ENCODE measurements around the gene EMC9. TPM values are rescaled to one million over a fixed set of nuclear protein-coding genes. Genes with fewer than 3 reads are reported as not detected.

The EMC9 gene
- total RNA-seq: 19.5 and 25.0 TPM in 2 replicates

GRCh38 chr14:24141097-24141880 is at the start of gene EMC9:
TSS of gene EMC9 (minus strand) at chr14:24141591. CDS start at chr14:24141304, 287 bp downstream.

GRCh38 chr14:24188251-24189058 is 47.1 kb upstream of the EMC9 start, which contains the start of gene IPO4:
TSS of gene IPO4 (minus strand) at chr14:24188816. CDS start at chr14:24188787, 29 bp downstream.

DNA sequence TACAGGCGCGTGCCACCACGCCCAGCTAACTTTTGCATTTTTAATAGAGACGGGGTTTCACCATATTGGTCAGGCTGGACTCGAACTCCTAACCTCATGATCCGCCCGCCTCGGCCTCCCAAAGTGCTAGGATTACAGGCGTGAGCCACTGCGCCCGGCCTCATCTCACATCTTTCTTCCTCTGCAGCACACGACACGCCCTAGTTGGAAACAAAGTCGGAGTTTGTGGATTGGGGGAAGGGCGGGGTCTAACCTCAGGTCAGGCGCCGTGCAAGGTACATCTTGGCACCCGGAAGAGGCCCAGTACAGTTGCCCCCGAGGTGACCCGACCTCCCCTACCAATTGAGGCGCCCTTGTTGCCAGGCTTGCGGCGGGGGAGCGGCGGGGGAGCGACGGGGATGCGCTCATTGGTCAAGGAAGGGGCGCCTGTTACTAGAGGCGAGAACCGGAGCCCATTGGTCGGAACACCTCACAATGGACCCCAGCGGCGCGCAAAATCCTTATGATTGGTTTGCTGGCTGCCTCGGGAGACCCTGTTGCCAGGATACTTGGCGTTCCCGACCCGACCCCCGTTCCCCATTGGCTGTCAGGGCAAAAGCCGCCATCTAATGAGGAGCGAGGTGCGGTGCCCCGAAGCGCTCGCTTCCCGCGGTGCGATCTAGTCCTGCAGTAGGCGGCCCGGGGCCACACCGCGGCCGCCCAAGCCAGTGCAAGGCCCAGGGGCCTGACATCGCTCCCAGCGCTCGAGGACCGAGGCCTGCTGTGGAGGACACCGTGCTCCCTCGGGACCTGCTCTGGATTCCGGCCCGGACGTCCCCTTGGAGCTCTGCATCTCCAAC is 30.2 kb upstream of the EMC9 start, which contains the start of gene REC8:
REC8 (plus strand) TSS at position 659 of the 839 bp plus-strand sequence. CDS start 473 bp downstream, outside the sequence.

DNA sequence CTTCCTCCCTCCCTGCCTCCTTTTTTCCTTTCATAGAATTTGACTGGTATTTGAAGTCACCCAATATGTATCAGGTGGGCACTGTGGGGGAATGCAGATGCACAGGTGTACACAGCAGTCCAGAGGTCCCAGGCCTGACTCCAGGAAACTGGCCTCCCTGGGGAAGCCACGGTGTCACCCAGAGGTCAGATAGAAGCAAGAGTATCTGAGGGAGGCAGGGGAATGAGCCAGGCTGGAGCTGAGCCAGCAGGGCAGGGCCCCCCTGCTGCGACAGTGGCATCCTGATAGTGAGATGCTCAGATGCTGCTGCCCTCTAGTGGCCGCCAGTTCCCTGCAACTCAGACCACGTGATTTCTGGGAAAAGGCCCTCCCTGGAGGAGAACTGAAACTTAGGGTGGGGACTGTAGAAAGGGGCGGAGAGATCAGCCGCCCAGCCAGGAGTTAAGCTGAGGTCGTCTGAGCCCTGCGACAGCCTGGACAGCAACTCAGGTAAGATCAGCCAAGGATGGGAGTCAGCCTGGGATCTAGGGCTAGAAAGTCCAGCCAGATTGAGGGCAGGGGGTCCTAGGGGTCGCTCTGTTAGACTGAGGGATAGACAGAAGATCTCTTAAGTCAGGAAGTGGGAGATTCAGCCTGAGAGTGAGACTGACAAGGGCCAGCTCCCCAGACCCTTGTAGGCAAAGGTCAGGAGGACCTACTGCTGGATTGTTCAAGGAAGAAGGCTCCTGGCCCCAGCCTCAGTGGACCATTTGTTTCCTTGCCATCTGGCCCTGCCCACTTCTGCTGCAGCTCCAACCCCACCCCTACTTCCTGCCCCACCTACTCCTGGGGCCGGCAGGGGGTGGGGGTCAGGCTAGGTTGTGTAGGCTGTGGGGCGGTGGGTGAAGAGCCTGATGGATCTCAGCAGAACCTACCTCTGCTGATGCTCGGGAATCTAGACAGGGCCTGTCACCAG is 19.7 kb upstream of the EMC9 start, which contains the start of gene IRF9:
IRF9 (plus strand) TSS at position 416 of the 955 bp plus-strand sequence. CDS start 880 bp downstream, outside the sequence.

GRCh38 chr14:24146978-24147760 is 5.8 kb upstream of the EMC9 start, which contains the start of gene RNF31:
TSS of gene RNF31 (plus strand) at chr14:24147498. CDS start at chr14:24147699, 201 bp downstream.

GRCh38 chr14:24146453-24146977 is 5.1 kb upstream of the EMC9 start, which contains the start of gene PSME2:
TSS of gene PSME2 (minus strand) at chr14:24146610. CDS start at chr14:24146581, 29 bp downstream.

DNA sequence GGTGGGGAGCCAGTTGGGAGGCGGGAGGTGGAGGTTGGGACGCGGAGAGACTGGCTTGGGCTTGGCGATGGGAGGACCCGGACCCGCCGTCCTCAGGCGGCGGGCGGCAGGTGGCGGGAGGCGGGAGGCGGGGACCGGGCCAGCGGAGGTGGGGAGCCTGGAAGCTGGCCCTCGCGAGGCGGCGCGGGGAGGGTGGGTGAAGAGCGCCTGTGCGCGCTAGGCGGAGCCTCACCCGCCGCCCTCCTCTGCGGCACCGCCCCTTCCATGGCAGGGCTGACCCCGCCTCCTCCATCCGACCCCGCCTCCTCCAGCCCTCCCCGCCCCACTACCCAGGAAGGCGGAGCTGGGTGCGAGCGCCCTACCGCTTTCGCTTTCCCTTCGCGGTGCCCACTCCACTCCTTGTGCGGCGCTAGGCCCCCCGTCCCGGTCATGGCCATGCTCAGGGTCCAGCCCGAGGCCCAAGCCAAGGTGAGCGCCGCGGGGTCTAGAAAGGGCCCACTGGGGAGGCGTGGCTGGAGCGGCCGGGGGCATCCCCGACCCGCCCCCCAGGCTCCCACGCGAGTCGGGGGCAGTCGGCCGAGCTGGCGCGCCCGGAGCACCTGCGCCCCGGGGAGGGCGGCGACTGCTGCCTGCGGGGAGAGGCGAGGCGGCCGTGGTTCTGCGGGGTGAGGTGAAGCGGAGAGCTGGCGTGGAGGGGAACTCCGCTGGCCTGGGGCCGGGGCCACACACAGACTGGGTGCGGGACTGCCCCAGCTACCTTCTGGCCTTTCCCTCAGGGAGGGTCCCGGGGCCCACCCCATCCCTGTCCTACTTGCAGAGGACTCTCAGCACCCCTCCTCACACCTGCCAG is 5.3 kb downstream of the EMC9 start, which contains the start of gene PSME1:
PSME1 (plus strand) TSS at position 361 of the 850 bp plus-strand sequence; CDS start at position 430, 69 bp downstream.

DNA sequence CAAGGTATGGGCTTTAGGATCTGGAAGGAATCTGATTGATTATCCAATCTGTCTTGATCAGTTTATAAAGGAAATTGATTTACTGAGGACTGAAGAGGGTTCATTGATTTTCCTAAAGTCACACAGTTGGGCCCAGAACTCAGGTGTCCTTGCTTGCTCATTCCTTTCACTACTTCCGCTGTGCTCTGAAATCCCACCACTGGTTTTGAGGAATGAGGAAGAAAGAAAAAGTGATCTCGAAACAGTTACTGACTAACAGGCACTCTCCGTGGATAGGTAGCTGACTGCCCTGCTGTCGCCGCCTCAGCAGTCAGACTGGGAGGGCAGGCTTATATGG is 11.0 kb downstream of the EMC9 start, which contains the start of gene FITM1:
FITM1 (plus strand) TSS at position 280 of the 337 bp plus-strand sequence. CDS start 905 bp downstream, outside the sequence.

GRCh38 chr14:24114532-24115421 is 26.6 kb downstream of the EMC9 start, which contains the start of the genes DCAF11 and NRL:
TSS of gene DCAF11 (plus strand) at chr14:24114777. CDS start at chr14:24115595, 818 bp downstream.
TSS of gene NRL (minus strand) at chr14:24114949. CDS start at chr14:24082848, 32,101 bp downstream.

DNA sequence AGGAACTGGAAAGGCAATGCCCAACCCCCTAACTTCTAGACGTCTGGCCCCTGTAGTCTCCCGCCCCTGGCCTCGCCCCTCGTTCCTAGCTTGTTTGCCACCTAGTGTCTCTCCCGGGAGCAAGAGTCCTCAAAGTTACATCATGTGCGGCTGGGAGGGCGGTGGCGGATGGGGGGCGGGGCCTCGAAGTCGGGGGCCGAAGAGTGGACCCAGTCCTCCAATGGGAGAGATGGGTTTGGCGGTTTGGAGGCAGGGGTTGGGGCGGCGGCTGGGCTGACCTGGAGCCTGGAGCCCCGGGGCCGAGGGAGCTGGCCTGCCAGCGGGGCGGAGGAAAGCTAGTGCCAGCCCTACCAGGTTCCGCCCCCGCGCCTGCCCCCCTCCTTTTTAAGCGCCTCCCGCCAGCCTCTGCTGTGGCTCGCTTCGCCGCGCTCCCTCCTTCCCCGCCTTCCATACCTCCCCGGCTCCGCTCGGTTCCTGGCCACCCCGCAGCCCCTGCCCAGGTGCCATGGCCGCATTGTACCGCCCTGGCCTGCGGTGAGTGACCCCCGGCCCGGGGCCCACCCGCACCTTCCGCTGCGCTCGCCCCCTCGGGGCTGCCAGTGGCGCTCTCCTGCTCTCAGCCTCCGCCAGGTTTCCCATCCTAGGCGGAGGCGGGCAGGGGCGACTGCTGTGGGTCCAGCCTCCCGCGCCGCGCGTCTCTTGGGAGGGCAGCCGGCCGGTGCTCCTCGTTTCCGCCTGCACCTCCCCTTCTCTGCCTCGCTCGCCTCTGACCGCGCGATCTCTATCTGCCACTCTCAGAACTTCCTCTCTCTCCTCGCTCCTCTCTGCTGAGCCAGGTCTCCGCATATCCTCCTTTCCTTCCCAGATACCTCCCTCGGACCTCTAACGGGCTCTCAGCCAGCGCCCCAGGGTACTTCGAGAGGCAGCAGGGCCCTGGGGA is 47.2 kb downstream of the EMC9 start, which contains the start of gene PCK2:
PCK2 (plus strand) TSS at position 411 of the 940 bp plus-strand sequence; CDS start at position 506, 95 bp downstream.

Other genes starting within 250 kb of the EMC9 start
- 42.4 and 56.8 TPM in 2 replicates for gene DHRS4, start 187.8 kb downstream of the EMC9 start, total RNA-seq
- gene DHRS4L2, start 152.7 kb downstream of the EMC9 start, total RNA-seq: 10.0 and 14.7 TPM in 2 replicates
- gene CARMIL3, start 89.6 kb downstream of the EMC9 start, total RNA-seq: 0.07 TPM in 1 of 2 replicates, not detected in the other
- not detected in 2 replicates for gene CPNE6, start 70.0 kb downstream of the EMC9 start, total RNA-seq
- gene PCK2, start 47.3 kb downstream of the EMC9 start, total RNA-seq: 15.0 and 15.2 TPM in 2 replicates
- gene DCAF11, start 26.8 kb downstream of the EMC9 start, total RNA-seq: 37.3 and 48.1 TPM in 2 replicates
- gene NRL, start 26.6 kb downstream of the EMC9 start, total RNA-seq: 0.23 and 1.5 TPM in 2 replicates
- not detected in 2 replicates for gene FITM1, start 10.9 kb downstream of the EMC9 start, total RNA-seq
- 143 and 167 TPM in 2 replicates for gene PSME1, start 5.4 kb downstream of the EMC9 start, total RNA-seq
- 54.1 and 80.0 TPM in 2 replicates for gene PSME2, start 5.0 kb upstream of the EMC9 start, total RNA-seq
- gene RNF31, start 5.9 kb upstream of the EMC9 start, total RNA-seq: 37.5 and 96.2 TPM in 2 replicates
- 10.6 and 14.6 TPM in 2 replicates for gene IRF9, start 19.7 kb upstream of the EMC9 start, total RNA-seq
- 20.7 and 24.2 TPM in 2 replicates for gene REC8, start 30.5 kb upstream of the EMC9 start, total RNA-seq
- 69.6 and 70.8 TPM in 2 replicates for gene IPO4, start 47.2 kb upstream of the EMC9 start, total RNA-seq
- gene TM9SF1, start 53.9 kb upstream of the EMC9 start, total RNA-seq: 46.4 and 51.1 TPM in 2 replicates
- not detected in 2 replicates for gene TSSK4, start 64.1 kb upstream of the EMC9 start, total RNA-seq
- gene CHMP4A, start 71.9 kb upstream of the EMC9 start, total RNA-seq: 60.7 and 77.1 TPM in 2 replicates
- gene MDP1, start 74.5 kb upstream of the EMC9 start, total RNA-seq: 11.5 and 12.0 TPM in 2 replicates
- 243 and 248 TPM in 2 replicates for gene NEDD8, start 90.8 kb upstream of the EMC9 start, total RNA-seq
- gene GMPR2, start 91.3 kb upstream of the EMC9 start, total RNA-seq: 30.3 and 45.9 TPM in 2 replicates
- gene TINF2, start 101.0 kb upstream of the EMC9 start, total RNA-seq: 52.2 and 64.4 TPM in 2 replicates
- gene TGM1, start 121.6 kb upstream of the EMC9 start, total RNA-seq: 229 and 247 TPM in 2 replicates
- gene RABGGTA, start 130.0 kb upstream of the EMC9 start, total RNA-seq: 58.5 and 80.3 TPM in 2 replicates
- gene DHRS1, start 158.2 kb upstream of the EMC9 start, total RNA-seq: 82.6 and 85.4 TPM in 2 replicates
- gene NOP9, start 158.3 kb upstream of the EMC9 start, total RNA-seq: 20.7 and 32.6 TPM in 2 replicates
- gene CIDEB, start 166.4 kb upstream of the EMC9 start, total RNA-seq: 2.2 and 2.7 TPM in 2 replicates
- 55.2 and 59.3 TPM in 2 replicates for gene LTB4R2, start 168.5 kb upstream of the EMC9 start, total RNA-seq
- 7.7 and 16.1 TPM in 2 replicates for gene LTB4R, start 169.9 kb upstream of the EMC9 start, total RNA-seq
- gene ADCY4, start 193.5 kb upstream of the EMC9 start, total RNA-seq: 0.85 and 1.6 TPM in 2 replicates
- gene RIPK3, start 198.4 kb upstream of the EMC9 start, total RNA-seq: 5.4 and 6.0 TPM in 2 replicates
- 24.3 and 29.6 TPM in 2 replicates for gene NFATC4, start 226.6 kb upstream of the EMC9 start, total RNA-seq

Data from airway epithelial cell (primary cell).